Type B pancreatic cell (in vitro differentiated cells): ENCODE measurements around the gene OR8B2. TPM values are rescaled to one million over a fixed set of nuclear protein-coding genes. Genes with fewer than 3 reads are reported as not detected.

Experiments used
- DNase-seq: peaks from one replicate; pipeline ENCODE4 v3.0.0; 2021; ENCODE audit warnings: mixed read lengths; ENCODE audit not compliant: unreplicated experiment; ENCODE audit errors: extremely low spot score
- H3K27ac Mint-ChIP-seq: 2 replicates; pipeline ENCODE4 v1.8.0; 2021; ENCODE audit warnings: mild to moderate bottlenecking, mixed read lengths
- H3K27me3 Mint-ChIP-seq: 2 replicates; pipeline ENCODE4 v1.8.0; 2021; ENCODE audit warnings: mixed read lengths
- H3K36me3 Mint-ChIP-seq: 2 replicates; pipeline ENCODE4 v1.8.0; 2021; ENCODE audit warnings: mixed read lengths
- H3K4me1 Mint-ChIP-seq: one replicate; pipeline ENCODE4 v1.8.0; 2021; ENCODE audit warnings: mixed read lengths; ENCODE audit not compliant: unreplicated experiment
- H3K4me3 Mint-ChIP-seq: 2 replicates; pipeline ENCODE4 v1.8.0; 2021; ENCODE audit warnings: mild to moderate bottlenecking, mixed read lengths
- H3K9me3 Mint-ChIP-seq: 2 replicates; pipeline ENCODE4 v1.8.0; 2021; ENCODE audit warnings: mixed read lengths
- CTCF ChIP-seq: fragments of 200-600 bp; sonication (generic); conservative IDR thresholded peaks from 2 replicates; pipeline ENCODE4 v1.5.0; 2021; ENCODE audit warnings: antibody characterized with exemption, mild to moderate bottlenecking
- long read RNA-seq: library from polyadenylated mRNA; unstranded; transcript quantifications from one replicate; pipeline ENCODE4 v2.0.0, GENCODE V29; 2020
- total RNA-seq: library from RNA; stranded (reverse); gene quantifications from 2 replicates; pipeline ENCODE4 v1.2.1, GENCODE V29; 2021; ENCODE audit warnings: low replicate concordance

Gene OR8B2
- total RNA-seq: not detected in 2 replicates
- long read RNA-seq: 0 reads

GRCh38 chr11:124384399-124384798 is at the start of gene OR8B2:
Gene OR8B2, minus strand, starts transcription at chr11:124384499. Its CDS starts 1,156 bp downstream, at chr11:124383343.
- Mint-ChIP-seq H3K36me3 (no peaks in the 10 kb centered on the region), H3K27ac (no peak within 1 kb of the TSS), H3K9me3 (no peaks in the 10 kb centered on the region), H3K4me1 (no peaks in the 10 kb centered on the region), H3K4me3 (no peak within 1 kb of the TSS), H3K27me3 (peaks cover 2% of the 10 kb centered on the region)
- no peak for TF ChIP-seq CTCF
- no peak for DNase-seq

GRCh38 chr11:124429599-124429998 is 45.3 kb upstream of the OR8B2 start:
- Mint-ChIP-seq H3K27ac (no peak overlapping the region), H3K27me3 (no peaks in the 10 kb centered on the region), H3K36me3 (no peaks in the 10 kb centered on the region), H3K9me3 (peaks cover 7% of the 10 kb centered on the region), H3K4me3 (no peak overlapping the region), H3K4me1 (no peaks in the 10 kb centered on the region)
- no peak for TF ChIP-seq CTCF
- DNase-seq: no peak

GRCh38 chr11:124424384-124424921 is 40.2 kb upstream of the OR8B2 start, which contains the start of gene OR8B4:
Gene OR8B4, minus strand, starts transcription at chr11:124424871. Its CDS starts 0 bp downstream, at chr11:124424871.
- Mint-ChIP-seq H3K4me1 (no peaks in the 10 kb centered on the region), H3K27me3 (no peaks in the 10 kb centered on the region), H3K4me3 (no peak within 1 kb of the TSS), H3K27ac (no peak within 1 kb of the TSS), H3K9me3 (peaks cover 3% of the 10 kb centered on the region), H3K36me3 (no peaks in the 10 kb centered on the region)
- TF ChIP-seq CTCF: no peak
- no peak for DNase-seq

GRCh38 chr11:124421043-124421442 is 36.7 kb upstream of the OR8B2 start:
- no peaks in the 10 kb centered on the region for H3K36me3 Mint-ChIP-seq
- H3K27ac Mint-ChIP-seq: no peak overlapping the region
- no peaks in the 10 kb centered on the region for H3K9me3 Mint-ChIP-seq
- H3K4me3 Mint-ChIP-seq: no peak overlapping the region
- no peaks in the 10 kb centered on the region for H3K4me1 Mint-ChIP-seq
- H3K27me3 Mint-ChIP-seq: no peaks in the 10 kb centered on the region
- TF ChIP-seq CTCF: no peak
- no peak for DNase-seq

- Mint-ChIP-seq H3K4me1 (no peaks in the 10 kb centered on the region), H3K36me3 (no peaks in the 10 kb centered on the region), H3K27me3 (peaks cover 29% of the 10 kb centered on the region), H3K9me3 (no peaks in the 10 kb centered on the region), H3K27ac (no peak overlapping the region), H3K4me3 (no peak overlapping the region)
- TF ChIP-seq CTCF: peak; percentile 82
- DNase-seq: no peak
Observed at GRCh38 chr11:124415356-124415923, 31.1 kb upstream of the OR8B2 start.
